A549 treated with AZD2906 at 1 μM for 4 hours (cell line): ENCODE results near the gene ASIC2. TPM values are rescaled to one million over a fixed set of nuclear protein-coding genes. Genes with fewer than 3 reads are reported as not detected.

ENCODE experiments used
- total RNA-seq: library from RNA; stranded (reverse); fragments of 200-300 nt; extraction: Qiagen RNA extraction; gene quantifications from 5 replicates; pipeline ENCODE4 v1.2.3, GENCODE V29; 2022

The ASIC2 gene
- total RNA-seq, result 1.2 to 1.8 TPM (median 1.5 TPM) in 5 replicates

GRCh38 chr17:33292981-33293867 is at the start of gene ASIC2:
Gene ASIC2 (minus strand): TSS chr17:33293295.

